ENCODE data around the gene CDADC1.

The CDADC1 gene

DNA sequence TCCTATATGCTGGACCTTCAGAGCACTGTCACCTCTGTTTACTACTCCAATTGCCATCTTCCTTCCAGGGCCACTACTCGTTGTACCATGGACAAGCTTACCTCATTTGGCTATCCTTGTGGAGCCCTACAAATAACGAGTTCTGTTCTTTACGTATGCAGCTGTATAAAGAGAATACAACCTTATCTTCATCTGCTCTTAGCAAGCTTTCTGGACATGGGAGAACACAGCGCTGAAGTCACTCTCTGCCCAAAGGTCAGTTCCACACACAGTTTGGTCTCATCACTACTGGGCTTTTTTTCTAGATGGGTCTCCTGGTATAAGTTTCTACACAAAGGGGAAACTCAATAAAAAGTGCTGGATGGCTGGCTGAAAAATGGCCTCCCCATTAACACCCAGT lies 88.9 kb downstream of the CDADC1 start:
- TF ChIP-seq, protein P1, sequence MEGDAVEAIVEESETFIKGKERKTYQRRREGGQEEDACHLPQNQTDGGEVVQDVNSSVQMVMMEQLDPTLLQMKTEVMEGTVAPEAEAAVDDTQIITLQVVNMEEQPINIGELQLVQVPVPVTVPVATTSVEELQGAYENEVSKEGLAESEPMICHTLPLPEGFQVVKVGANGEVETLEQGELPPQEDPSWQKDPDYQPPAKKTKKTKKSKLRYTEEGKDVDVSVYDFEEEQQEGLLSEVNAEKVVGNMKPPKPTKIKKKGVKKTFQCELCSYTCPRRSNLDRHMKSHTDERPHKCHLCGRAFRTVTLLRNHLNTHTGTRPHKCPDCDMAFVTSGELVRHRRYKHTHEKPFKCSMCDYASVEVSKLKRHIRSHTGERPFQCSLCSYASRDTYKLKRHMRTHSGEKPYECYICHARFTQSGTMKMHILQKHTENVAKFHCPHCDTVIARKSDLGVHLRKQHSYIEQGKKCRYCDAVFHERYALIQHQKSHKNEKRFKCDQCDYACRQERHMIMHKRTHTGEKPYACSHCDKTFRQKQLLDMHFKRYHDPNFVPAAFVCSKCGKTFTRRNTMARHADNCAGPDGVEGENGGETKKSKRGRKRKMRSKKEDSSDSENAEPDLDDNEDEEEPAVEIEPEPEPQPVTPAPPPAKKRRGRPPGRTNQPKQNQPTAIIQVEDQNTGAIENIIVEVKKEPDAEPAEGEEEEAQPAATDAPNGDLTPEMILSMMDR (IDR thresholded peaks at IDR 0.05; ENCODE audit: borderline replicate concordance, insufficient read depth, low read depth, low read length): no peak
- no peak overlapping the region for H3K4me3 ChIP-seq (ENCODE audit: low read depth, low read length)

DNA sequence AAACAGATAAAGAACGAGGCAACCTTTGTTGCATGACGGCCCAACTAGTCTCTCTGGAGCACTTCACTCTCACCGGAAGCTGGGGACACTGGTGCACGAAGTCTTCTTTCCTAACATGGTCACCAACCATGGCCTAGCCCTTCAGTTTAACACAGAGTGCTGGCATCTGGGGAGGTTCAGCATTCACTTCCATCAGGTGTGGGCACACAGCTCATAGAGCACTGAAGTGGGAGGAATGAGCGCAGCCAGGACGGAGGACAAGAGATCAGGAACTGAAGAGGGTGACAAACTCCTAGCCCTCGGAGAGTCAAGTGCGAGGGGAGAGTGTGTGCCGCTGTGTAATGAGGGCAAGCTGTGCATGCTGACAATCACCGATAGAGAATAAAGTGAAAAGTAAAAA lies 92.4 kb downstream of the CDADC1 start:
- no peak overlapping the region for H3K4me3 ChIP-seq (ENCODE audit: low read depth, low read length)
- TF ChIP-seq, protein P1 (IDR thresholded peaks at IDR 0.05; ENCODE audit: borderline replicate concordance, insufficient read depth, low read depth, low read length): no peak

GRCh38 chr13:49341517-49341916 lies 93.8 kb downstream of the CDADC1 start:
- H3K4me3 ChIP-seq (ENCODE audit: low read depth, low read length): no peak overlapping the region
- TF ChIP-seq, protein P1 (IDR thresholded peaks at IDR 0.05; ENCODE audit: borderline replicate concordance, insufficient read depth, low read depth, low read length): no peak

GRCh38 chr13:49341941-49342340 lies 94.2 kb downstream of the CDADC1 start:
- TF ChIP-seq, protein P1 (IDR thresholded peaks at IDR 0.05; ENCODE audit: borderline replicate concordance, insufficient read depth, low read depth, low read length): no peak
- no peak overlapping the region for H3K4me3 ChIP-seq (ENCODE audit: low read depth, low read length)

GRCh38 chr13:49342454-49342853 lies 94.7 kb downstream of the CDADC1 start:
- H3K4me3 ChIP-seq (ENCODE audit: low read depth, low read length): no peak overlapping the region
- TF ChIP-seq, protein P1 (IDR thresholded peaks at IDR 0.05; ENCODE audit: borderline replicate concordance, insufficient read depth, low read depth, low read length): no peak
